SK-N-SH treated with all-trans-retinoic acid at 6 μM for 48 hours (cell line): ENCODE results near the gene IGLL5.

Experiments
- ATAC-seq: fragments of 200-7000 bp; cut with Tn5 transposase; 3 replicates; pipeline ENCODE4 v1.9.1; 2020; ENCODE audit warnings: mild to moderate bottlenecking, moderate library complexity
- ARNTL ChIP-seq: fragments of 450-650 bp; formaldehyde crosslinking; IDR thresholded peaks from 2 replicates; pipeline ENCODE4 v1.5.0; 2020; ENCODE audit warnings: low read depth, mild to moderate bottlenecking, moderate library complexity, borderline replicate concordance
- BACH2 ChIP-seq: fragments of 250-450 bp; sonication (Bioruptor Pico); IDR thresholded peaks from 2 replicates; pipeline ENCODE4 v1.9.0; 2021; ENCODE audit warnings: mild to moderate bottlenecking, borderline replicate concordance
- CSDC2 ChIP-seq: fragments of 250-450 bp; sonication (Bioruptor Pico); IDR thresholded peaks from 2 replicates; pipeline ENCODE4 v1.5.0; 2020; ENCODE audit warnings: mild to moderate bottlenecking, moderate library complexity
- ESRRG ChIP-seq: fragments of 250-450 bp; sonication (Bioruptor Pico); IDR thresholded peaks from 2 replicates; pipeline ENCODE4 v1.6.1; 2021; ENCODE audit warnings: mild to moderate bottlenecking
- GLIS3 ChIP-seq: fragments of 250-450 bp; sonication (Bioruptor Pico); IDR thresholded peaks from 2 replicates; pipeline ENCODE4 v1.5.0; 2020; ENCODE audit warnings: mild to moderate bottlenecking, moderate library complexity
- ISL1 ChIP-seq: fragments of 250-450 bp; sonication (Bioruptor Pico); IDR thresholded peaks from 2 replicates; pipeline ENCODE4 v2.1.2; 2022; ENCODE audit warnings: mild to moderate bottlenecking, moderate library complexity
- OSR1 ChIP-seq: fragments of 250-450 bp; sonication (Bioruptor Pico); IDR thresholded peaks from 2 replicates; pipeline ENCODE4 v1.8.0; 2022; ENCODE audit warnings: moderate library complexity, mild to moderate bottlenecking, inconsistent platforms
- PPARA ChIP-seq: fragments of 250-450 bp; sonication (Bioruptor Pico); IDR thresholded peaks from 2 replicates; pipeline ENCODE4 v1.5.0; 2020; ENCODE audit warnings: mild to moderate bottlenecking, borderline replicate concordance
- SNAI2 ChIP-seq: fragments of 250-450 bp; sonication (Bioruptor Pico); IDR thresholded peaks from 2 replicates; pipeline ENCODE4 v1.5.0; 2020; ENCODE audit warnings: mild to moderate bottlenecking, moderate library complexity
- TCF4 ChIP-seq: fragments of 250-450 bp; sonication (Bioruptor Pico); IDR thresholded peaks from 2 replicates; pipeline ENCODE4 v1.8.0; 2021; ENCODE audit warnings: mild to moderate bottlenecking, moderate library complexity, borderline replicate concordance
- TOX ChIP-seq: fragments of 250-450 bp; sonication (Bioruptor Pico); IDR thresholded peaks from 2 replicates; pipeline ENCODE4 v1.8.0; 2021; ENCODE audit warnings: mild to moderate bottlenecking, moderate library complexity, borderline replicate concordance
- ZC3H10 ChIP-seq: fragments of 250-450 bp; sonication (Bioruptor Pico); IDR thresholded peaks from 2 replicates; pipeline ENCODE4 v1.5.1; 2021; ENCODE audit warnings: mild to moderate bottlenecking, moderate library complexity
- ZFP30 ChIP-seq: fragments of 450-650 bp; formaldehyde crosslinking; IDR thresholded peaks from 2 replicates; pipeline ENCODE4 v1.5.0; 2022; ENCODE audit warnings: mild to moderate bottlenecking, moderate library complexity
- ZNF565 ChIP-seq: fragments of 450-650 bp; formaldehyde crosslinking; conservative IDR thresholded peaks from 2 replicates; pipeline ENCODE4 v1.5.0; 2020; ENCODE audit warnings: low read depth, mild to moderate bottlenecking, moderate library complexity
- ZNF70 ChIP-seq: fragments of 450-650 bp; formaldehyde crosslinking; IDR thresholded peaks from 2 replicates; pipeline ENCODE4 v1.5.0; 2020; ENCODE audit warnings: mild to moderate bottlenecking, moderate library complexity
- ZNF8 ChIP-seq: fragments of 450-650 bp; formaldehyde crosslinking; IDR thresholded peaks from 2 replicates; pipeline ENCODE4 v1.5.0; 2020; ENCODE audit warnings: mild to moderate bottlenecking, moderate library complexity
- TF ChIP-seq, protein P1 (sequence below): fragments of 250-450 bp; sonication (Bioruptor Pico); IDR thresholded peaks from 2 replicates; pipeline ENCODE4 v1.5.1; 2020; ENCODE audit warnings: low read depth, mild to moderate bottlenecking, moderate library complexity
- TF ChIP-seq, protein P2 (sequence below): fragments of 250-450 bp; sonication (Bioruptor Pico); IDR thresholded peaks from 2 replicates; pipeline ENCODE4 v1.5.0; 2020; ENCODE audit warnings: mild to moderate bottlenecking, moderate library complexity
- TF ChIP-seq, protein P3 (sequence below): fragments of 250-450 bp; sonication (Bioruptor Pico); IDR thresholded peaks from 2 replicates; pipeline ENCODE4 v1.8.0; 2021; ENCODE audit warnings: low read depth, mild to moderate bottlenecking, moderate library complexity, borderline replicate concordance
- TF ChIP-seq, protein P4 (sequence below): fragments of 250-450 bp; sonication (Bioruptor Pico); IDR thresholded peaks from 2 replicates; pipeline ENCODE4 v1.5.1; 2021; ENCODE audit warnings: mild to moderate bottlenecking, moderate library complexity

The IGLL5 gene

DNA sequence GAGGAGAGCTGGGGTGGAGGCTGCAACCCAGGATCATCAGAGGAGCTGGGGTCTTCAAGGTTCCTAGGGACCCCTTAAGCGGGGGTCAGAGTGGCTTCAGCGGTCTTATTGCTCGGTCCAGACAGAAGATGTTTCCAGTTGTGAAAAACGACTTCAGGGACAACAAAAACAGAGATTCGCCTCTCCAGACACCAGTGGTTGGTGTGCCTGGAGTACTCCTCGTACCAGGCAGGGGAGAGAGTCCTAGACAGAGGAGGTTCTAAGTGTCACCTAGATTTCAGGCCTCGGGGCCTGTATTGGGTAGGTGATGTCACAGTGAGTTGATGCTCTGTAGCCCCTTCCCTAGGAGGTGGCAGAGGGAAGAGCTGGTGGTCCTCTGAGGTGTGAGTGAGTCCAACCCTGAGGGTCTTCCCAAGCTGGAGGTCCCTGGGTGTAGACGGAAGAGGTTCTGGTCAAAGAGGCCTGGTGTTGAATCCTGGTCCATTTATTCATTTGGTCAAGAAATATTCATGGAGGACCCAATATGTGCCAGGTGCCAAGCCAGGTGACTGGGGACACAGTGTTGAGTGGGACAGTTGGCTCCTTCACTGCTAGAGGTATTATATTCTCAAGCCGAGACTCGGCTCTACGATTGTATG lies 4.4 kb upstream of the IGLL5 start:
- ATAC-seq = no peak
- TF ChIP-seq, protein P1, sequence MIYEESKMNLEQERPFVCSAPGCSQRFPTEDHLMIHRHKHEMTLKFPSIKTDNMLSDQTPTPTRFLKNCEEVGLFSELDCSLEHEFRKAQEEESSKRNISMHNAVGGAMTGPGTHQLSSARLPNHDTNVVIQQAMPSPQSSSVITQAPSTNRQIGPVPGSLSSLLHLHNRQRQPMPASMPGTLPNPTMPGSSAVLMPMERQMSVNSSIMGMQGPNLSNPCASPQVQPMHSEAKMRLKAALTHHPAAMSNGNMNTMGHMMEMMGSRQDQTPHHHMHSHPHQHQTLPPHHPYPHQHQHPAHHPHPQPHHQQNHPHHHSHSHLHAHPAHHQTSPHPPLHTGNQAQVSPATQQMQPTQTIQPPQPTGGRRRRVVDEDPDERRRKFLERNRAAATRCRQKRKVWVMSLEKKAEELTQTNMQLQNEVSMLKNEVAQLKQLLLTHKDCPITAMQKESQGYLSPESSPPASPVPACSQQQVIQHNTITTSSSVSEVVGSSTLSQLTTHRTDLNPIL (CRISPR knock-in tag) = no peak
- TF ChIP-seq TOX (CRISPR knock-in tag) = no peak
- no peak for TF ChIP-seq OSR1 (CRISPR knock-in tag)
- TF ChIP-seq CSDC2 (CRISPR knock-in tag) = no peak
- TF ChIP-seq ISL1 (CRISPR knock-in tag) = no peak
- TF ChIP-seq ZFP30 (CRISPR knock-in tag) = no peak
- no peak for TF ChIP-seq SNAI2 (CRISPR knock-in tag)
- no peak for TF ChIP-seq TCF4 (CRISPR knock-in tag)
- TF ChIP-seq ESRRG (CRISPR knock-in tag) = no peak
- TF ChIP-seq, protein P2, sequence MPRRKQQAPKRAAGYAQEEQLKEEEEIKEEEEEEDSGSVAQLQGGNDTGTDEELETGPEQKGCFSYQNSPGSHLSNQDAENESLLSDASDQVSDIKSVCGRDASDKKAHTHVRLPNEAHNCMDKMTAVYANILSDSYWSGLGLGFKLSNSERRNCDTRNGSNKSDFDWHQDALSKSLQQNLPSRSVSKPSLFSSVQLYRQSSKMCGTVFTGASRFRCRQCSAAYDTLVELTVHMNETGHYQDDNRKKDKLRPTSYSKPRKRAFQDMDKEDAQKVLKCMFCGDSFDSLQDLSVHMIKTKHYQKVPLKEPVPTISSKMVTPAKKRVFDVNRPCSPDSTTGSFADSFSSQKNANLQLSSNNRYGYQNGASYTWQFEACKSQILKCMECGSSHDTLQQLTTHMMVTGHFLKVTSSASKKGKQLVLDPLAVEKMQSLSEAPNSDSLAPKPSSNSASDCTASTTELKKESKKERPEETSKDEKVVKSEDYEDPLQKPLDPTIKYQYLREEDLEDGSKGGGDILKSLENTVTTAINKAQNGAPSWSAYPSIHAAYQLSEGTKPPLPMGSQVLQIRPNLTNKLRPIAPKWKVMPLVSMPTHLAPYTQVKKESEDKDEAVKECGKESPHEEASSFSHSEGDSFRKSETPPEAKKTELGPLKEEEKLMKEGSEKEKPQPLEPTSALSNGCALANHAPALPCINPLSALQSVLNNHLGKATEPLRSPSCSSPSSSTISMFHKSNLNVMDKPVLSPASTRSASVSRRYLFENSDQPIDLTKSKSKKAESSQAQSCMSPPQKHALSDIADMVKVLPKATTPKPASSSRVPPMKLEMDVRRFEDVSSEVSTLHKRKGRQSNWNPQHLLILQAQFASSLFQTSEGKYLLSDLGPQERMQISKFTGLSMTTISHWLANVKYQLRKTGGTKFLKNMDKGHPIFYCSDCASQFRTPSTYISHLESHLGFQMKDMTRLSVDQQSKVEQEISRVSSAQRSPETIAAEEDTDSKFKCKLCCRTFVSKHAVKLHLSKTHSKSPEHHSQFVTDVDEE (CRISPR knock-in tag) = no peak

DNA sequence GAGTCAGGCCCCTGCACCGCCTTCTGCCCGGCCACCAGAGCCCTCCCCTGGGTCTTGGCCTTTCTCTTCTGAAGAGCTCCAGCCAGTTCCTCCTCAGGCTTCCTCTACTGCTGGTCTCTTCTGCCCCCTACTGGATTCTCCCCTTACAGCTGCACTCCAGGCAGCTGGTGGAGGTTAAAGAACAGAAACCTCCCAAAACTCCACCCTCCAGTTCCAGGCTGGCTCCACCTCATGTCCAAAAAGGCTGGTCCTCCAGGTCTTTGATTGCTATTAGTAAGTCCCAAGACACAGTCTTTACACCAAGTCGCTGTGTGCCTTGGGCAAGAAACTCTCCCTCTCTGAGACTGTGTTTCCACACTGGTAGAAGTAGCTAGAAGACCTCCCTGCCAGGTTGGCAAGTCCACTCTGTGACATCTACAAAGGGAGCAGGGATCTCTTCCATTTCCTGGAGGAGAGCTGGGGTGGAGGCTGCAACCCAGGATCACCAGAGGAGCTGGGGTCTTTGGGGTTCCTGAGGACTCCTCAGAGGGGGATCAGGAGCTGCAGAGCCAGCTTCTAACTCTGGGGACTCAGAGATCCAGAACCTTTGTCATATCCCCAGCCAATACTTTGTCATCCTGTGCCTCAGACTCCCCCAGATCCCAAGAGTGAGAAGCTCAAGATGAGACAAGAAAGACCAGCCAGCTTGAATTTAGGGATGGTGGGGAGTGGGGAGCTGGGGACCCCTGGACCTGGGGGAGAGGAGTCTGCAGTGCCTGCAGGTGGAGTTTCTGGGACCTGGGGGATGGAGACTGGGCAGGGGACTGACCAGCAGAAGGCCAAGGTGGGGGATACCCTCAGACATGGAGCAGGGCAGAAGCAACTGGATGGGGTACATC lies 3.4 kb upstream of the IGLL5 start:
- TF ChIP-seq, protein P3, sequence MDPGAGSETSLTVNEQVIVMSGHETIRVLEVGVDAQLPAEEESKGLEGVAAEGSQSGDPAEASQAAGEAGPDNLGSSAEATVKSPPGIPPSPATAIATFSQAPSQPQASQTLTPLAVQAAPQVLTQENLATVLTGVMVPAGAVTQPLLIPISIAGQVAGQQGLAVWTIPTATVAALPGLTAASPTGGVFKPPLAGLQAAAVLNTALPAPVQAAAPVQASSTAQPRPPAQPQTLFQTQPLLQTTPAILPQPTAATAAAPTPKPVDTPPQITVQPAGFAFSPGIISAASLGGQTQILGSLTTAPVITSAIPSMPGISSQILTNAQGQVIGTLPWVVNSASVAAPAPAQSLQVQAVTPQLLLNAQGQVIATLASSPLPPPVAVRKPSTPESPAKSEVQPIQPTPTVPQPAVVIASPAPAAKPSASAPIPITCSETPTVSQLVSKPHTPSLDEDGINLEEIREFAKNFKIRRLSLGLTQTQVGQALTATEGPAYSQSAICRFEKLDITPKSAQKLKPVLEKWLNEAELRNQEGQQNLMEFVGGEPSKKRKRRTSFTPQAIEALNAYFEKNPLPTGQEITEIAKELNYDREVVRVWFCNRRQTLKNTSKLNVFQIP (CRISPR knock-in tag) = no peak
- TF ChIP-seq, protein P4, sequence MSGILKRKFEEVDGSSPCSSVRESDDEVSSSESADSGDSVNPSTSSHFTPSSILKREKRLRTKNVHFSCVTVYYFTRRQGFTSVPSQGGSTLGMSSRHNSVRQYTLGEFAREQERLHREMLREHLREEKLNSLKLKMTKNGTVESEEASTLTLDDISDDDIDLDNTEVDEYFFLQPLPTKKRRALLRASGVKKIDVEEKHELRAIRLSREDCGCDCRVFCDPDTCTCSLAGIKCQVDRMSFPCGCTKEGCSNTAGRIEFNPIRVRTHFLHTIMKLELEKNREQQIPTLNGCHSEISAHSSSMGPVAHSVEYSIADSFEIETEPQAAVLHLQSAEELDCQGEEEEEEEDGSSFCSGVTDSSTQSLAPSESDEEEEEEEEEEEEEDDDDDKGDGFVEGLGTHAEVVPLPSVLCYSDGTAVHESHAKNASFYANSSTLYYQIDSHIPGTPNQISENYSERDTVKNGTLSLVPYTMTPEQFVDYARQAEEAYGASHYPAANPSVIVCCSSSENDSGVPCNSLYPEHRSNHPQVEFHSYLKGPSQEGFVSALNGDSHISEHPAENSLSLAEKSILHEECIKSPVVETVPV (CRISPR knock-in tag) = no peak
- TF ChIP-seq PPARA (CRISPR knock-in tag) (no peak), ZFP30 (CRISPR knock-in tag) (no peak), TCF4 (CRISPR knock-in tag) (no peak), ZC3H10 (CRISPR knock-in tag) (no peak), ARNTL (CRISPR knock-in tag) (no peak), ZNF70 (CRISPR knock-in tag) (no peak), BACH2 (CRISPR knock-in tag) (no peak)
- peak; percentile 90 for ATAC-seq

DNA sequence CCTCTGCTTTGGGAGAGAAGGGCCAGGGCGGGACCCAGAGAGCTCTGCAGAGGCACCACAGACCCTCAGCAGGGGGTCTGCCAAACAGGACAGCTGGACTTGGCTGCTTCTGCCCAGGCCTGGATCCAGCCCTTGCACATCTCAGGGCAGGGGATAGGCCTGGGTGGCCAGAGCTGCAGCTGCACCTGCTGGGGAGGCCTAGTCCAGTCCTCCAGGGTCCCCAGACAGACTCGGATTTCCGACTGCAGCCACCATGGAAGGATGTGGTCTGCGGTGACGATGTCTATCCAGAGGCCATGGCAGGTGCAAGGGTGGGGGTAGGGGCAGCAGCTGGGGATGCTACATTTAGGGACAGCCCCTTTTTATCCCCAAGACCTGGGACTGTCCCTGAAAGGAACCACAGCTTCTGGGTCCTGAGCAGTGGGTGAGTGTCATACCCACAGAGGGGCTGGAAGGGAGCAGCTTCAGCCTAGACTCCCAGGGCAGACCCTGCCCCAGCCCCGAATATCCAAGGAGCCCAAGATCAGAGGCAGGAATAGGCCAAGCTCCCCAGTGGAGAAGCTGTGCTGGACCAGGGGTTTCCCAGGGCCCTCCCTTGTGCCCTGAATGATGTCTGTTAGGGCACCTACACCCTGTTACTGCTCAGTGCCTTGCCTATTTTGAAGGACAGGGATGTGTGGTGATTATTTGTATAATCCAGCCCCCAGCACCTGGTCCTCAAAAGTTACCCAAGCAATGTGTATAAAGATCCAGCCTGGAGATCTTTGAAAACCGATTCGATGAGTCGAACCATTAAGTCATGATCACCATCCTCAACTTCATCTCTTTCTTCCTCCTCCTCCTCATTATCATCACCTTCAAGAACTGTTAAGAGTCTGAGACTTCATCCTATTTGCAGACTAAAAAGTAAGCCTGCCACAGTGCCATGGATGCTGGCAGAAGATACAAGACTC lies 2.5 kb upstream of the IGLL5 start:
- no peak for ATAC-seq
- no peak for TF ChIP-seq ZNF8 (CRISPR knock-in tag)
- TF ChIP-seq ZC3H10 (CRISPR knock-in tag) = no peak
- TF ChIP-seq ZNF565 (CRISPR knock-in tag) = no peak
- TF ChIP-seq, protein P2 (CRISPR knock-in tag) = no peak
- TF ChIP-seq, protein P3 (CRISPR knock-in tag) = no peak
- TF ChIP-seq ESRRG (CRISPR knock-in tag) = no peak
- TF ChIP-seq, protein P4 (CRISPR knock-in tag) = no peak
- no peak for TF ChIP-seq GLIS3 (CRISPR knock-in tag)
- TF ChIP-seq SNAI2 (CRISPR knock-in tag) = no peak
- TF ChIP-seq TCF4 (CRISPR knock-in tag) = no peak
